Measurements from ENCODE around the gene HERPUD2.

DNA sequence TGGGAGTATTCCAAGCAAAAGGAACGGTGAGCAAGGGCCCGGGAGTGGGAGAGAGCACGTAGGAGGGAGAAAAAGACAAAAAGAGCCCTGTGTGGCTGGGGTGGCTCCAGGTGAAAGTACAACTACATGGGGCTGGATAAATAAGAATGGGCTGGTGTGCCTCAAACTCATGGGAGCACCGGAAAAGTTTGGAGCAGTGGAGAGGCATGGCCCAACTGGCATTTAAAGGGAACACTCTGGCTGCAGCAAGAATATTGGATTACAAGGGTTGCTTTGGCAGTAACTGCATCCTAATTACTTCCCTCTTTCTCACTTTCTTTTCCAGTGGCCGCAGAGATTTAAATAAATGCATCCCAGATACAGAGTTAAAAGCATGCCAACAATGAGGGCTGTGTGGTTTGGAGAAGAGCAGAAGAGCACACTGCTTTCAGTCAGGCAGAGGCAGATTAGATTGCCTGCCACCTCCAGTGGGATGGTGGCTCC, 39.1 kb upstream of the HERPUD2 start:
- TF ChIP-seq CTCF (IDR thresholded peaks at IDR 0.05; ENCODE audit: poor library complexity) (no peak), EZH2 (IDR thresholded peaks at IDR 0.05; ENCODE audit: borderline replicate concordance) (no peak), EZH2phosphoT487 (IDR thresholded peaks at IDR 0.05; ENCODE audit: low read depth, severe bottlenecking, unreplicated experiment) (no peak)

Measured in hepatocyte (in vitro differentiated cells).